BLaER1 treated with 17β-estradiol and CSF1 and Interleukin-3, amounts not matched to agents 10 nM and 100 nM (cell line): ENCODE measurements around the gene MROH7.

Experiments
- H3K27ac ChIP-seq, 11 experiments: shearing (Covaris generic); formaldehyde crosslinking; 2 replicates each; pipeline ENCODE4 v1.8.1; 2022
- H3K27me3 ChIP-seq, 11 experiments: shearing (Covaris generic); formaldehyde crosslinking; 2 replicates each; pipeline ENCODE4 v1.8.1; 2022
- H3K36me3 ChIP-seq, 11 experiments: shearing (Covaris generic); formaldehyde crosslinking; 2 replicates each; pipeline ENCODE4 v1.8.1; 2022
- H3K4me1 ChIP-seq, 10 experiments: shearing (Covaris generic); formaldehyde crosslinking; 2 replicates each; pipeline ENCODE4 v1.8.1; 2022
- H3K4me2 ChIP-seq, 11 experiments: shearing (Covaris generic); formaldehyde crosslinking; 2 replicates each; pipeline ENCODE4 v1.8.1; 2022
- H3K4me3 ChIP-seq, 10 experiments: shearing (Covaris generic); formaldehyde crosslinking; 2 replicates each; pipeline ENCODE4 v1.8.1; 2022
- H3K9ac ChIP-seq, 11 experiments: shearing (Covaris generic); formaldehyde crosslinking; 2 replicates each; pipeline ENCODE4 v1.8.1; 2022
- H3K9me3 ChIP-seq, 11 experiments: shearing (Covaris generic); formaldehyde crosslinking; replicated peaks in 1 of 11; 2 replicates each; pipeline ENCODE4 v1.8.1; 2022
- H4K20me1 ChIP-seq, 11 experiments: shearing (Covaris generic); formaldehyde crosslinking; 2 replicates each; pipeline ENCODE4 v1.8.1; 2022
- Cebpa-rat ChIP-seq, 11 experiments: shearing (Covaris generic); IDR thresholded peaks; 2 replicates each; pipeline ENCODE4 v1.8.1; 2022

The MROH7 gene

GRCh38 chr1:54640361-54640760, 1.2 kb upstream of the MROH7 start:
- no peaks in the 10 kb centered on the region for H3K4me1 ChIP-seq
- H3K36me3 ChIP-seq, result peaks cover 0 to 8% (median 0%) of the 10 kb centered on the region in 11 experiments; a peak in 2 of 22 replicates
- peaks cover 7 to 33% (median 24%) of the 10 kb centered on the region in 11 experiments; a peak in 20 of 22 replicates for H3K9me3 ChIP-seq
- no peaks in the 10 kb centered on the region for H3K27me3 ChIP-seq
- H3K4me2 ChIP-seq, result no peak overlapping the region
- H4K20me1 ChIP-seq, result no peaks in the 10 kb centered on the region
- TF ChIP-seq Cebpa-rat (IDR thresholded peaks at IDR 0.05), result no peak
- no peak overlapping the region for H3K27ac ChIP-seq
- no peak overlapping the region for H3K4me3 ChIP-seq
- no peak overlapping the region for H3K9ac ChIP-seq

GRCh38 chr1:54643736-54644135, 2.1 kb downstream of the MROH7 start:
- Histone ChIP-seq H3K4me2 (no peak overlapping the region), H3K4me3 (no peak overlapping the region)
- TF ChIP-seq Cebpa-rat (IDR thresholded peaks at IDR 0.05), result no peak

GRCh38 chr1:54645806-54646676, 4.5 kb downstream of the MROH7 start:
- Histone ChIP-seq H3K9me3 (peaks cover 7 to 27% (median 18%) of the 10 kb centered on the region in 11 experiments; a peak in 19 of 22 replicates), H4K20me1 (no peaks in the 10 kb centered on the region), H3K9ac (no peak overlapping the region), H3K27ac (no peak overlapping the region), H3K27me3 (no peaks in the 10 kb centered on the region), H3K4me1 (peaks cover 0 to under 1% (median 0%) of the 10 kb centered on the region in 10 experiments; a peak in 1 of 20 replicates), H3K4me3 (no peak overlapping the region), H3K36me3 (no peaks in the 10 kb centered on the region), H3K4me2 (no peak overlapping the region)
- TF ChIP-seq Cebpa-rat (IDR thresholded peaks at IDR 0.05), result no peak

More at GRCh38 chr1:54643736-54644135, 2.1 kb downstream of the MROH7 start:
- H3K9me3 ChIP-seq, result peaks cover 7 to 27% (median 18%) of the 10 kb centered on the region in 11 experiments; a peak in 19 of 22 replicates
- H4K20me1 ChIP-seq, result no peaks in the 10 kb centered on the region
- H3K36me3 ChIP-seq, result no peaks in the 10 kb centered on the region
- no peaks in the 10 kb centered on the region for H3K27me3 ChIP-seq
- no peak overlapping the region for H3K9ac ChIP-seq
- no peak overlapping the region for H3K27ac ChIP-seq
- no peaks in the 10 kb centered on the region for H3K4me1 ChIP-seq

- no peaks in the 10 kb centered on the region for H3K36me3 ChIP-seq
- H3K27me3 ChIP-seq, result no peaks in the 10 kb centered on the region
- H3K9me3 ChIP-seq, result peaks cover 0 to 9% (median 6%) of the 10 kb centered on the region in 11 experiments; a peak in 10 of 22 replicates
- TF ChIP-seq Cebpa-rat (IDR thresholded peaks at IDR 0.05), result no peak
- H3K9ac ChIP-seq, result no peak overlapping the region
- no peak overlapping the region for H3K27ac ChIP-seq
- H3K4me1 ChIP-seq, result peaks cover 0 to 20% (median 0%) of the 10 kb centered on the region in 10 experiments; a peak in 6 of 20 replicates
- H4K20me1 ChIP-seq, result no peaks in the 10 kb centered on the region
- H3K4me3 ChIP-seq, result no peak overlapping the region
- H3K4me2 ChIP-seq, result no peak overlapping the region
Measured at GRCh38 chr1:54649130-54649898, 7.7 kb downstream of the MROH7 start.

GRCh38 chr1:54649921-54650320, 8.3 kb downstream of the MROH7 start:
- no peaks in the 10 kb centered on the region for H3K27me3 ChIP-seq
- H3K9ac ChIP-seq, result no peak overlapping the region
- peaks cover 0 to 3% (median 0%) of the 10 kb centered on the region in 11 experiments; a peak in 4 of 22 replicates for H3K9me3 ChIP-seq
- no peaks in the 10 kb centered on the region for H4K20me1 ChIP-seq
- no peaks in the 10 kb centered on the region for H3K36me3 ChIP-seq
- no peak overlapping the region for H3K4me2 ChIP-seq
- H3K4me3 ChIP-seq, result no peak overlapping the region
- no peak for TF ChIP-seq Cebpa-rat (IDR thresholded peaks at IDR 0.05)
- peaks cover 0 to 20% (median 0%) of the 10 kb centered on the region in 10 experiments; a peak in 6 of 20 replicates for H3K4me1 ChIP-seq
- H3K27ac ChIP-seq, result no peak overlapping the region

- H3K4me3 ChIP-seq, result no peak overlapping the region
- peaks cover 0 to 20% (median 0%) of the 10 kb centered on the region in 10 experiments; a peak in 6 of 20 replicates for H3K4me1 ChIP-seq
- H3K27ac ChIP-seq, result no peak overlapping the region
- H3K27me3 ChIP-seq, result no peaks in the 10 kb centered on the region
- no peaks in the 10 kb centered on the region for H4K20me1 ChIP-seq
- H3K36me3 ChIP-seq, result no peaks in the 10 kb centered on the region
- H3K9ac ChIP-seq, result no peak overlapping the region
- H3K4me2 ChIP-seq, result no peak overlapping the region
- TF ChIP-seq Cebpa-rat (IDR thresholded peaks at IDR 0.05), result no peak
- no peaks in the 10 kb centered on the region for H3K9me3 ChIP-seq
Measured at GRCh38 chr1:54650417-54650816, 8.8 kb downstream of the MROH7 start.

- H3K27ac ChIP-seq, result no peak overlapping the region
- no peaks in the 10 kb centered on the region for H3K9me3 ChIP-seq
- TF ChIP-seq Cebpa-rat (IDR thresholded peaks at IDR 0.05), result no peak
- H3K36me3 ChIP-seq, result no peaks in the 10 kb centered on the region
- peaks cover 0 to 20% (median 0%) of the 10 kb centered on the region in 10 experiments; a peak in 6 of 20 replicates for H3K4me1 ChIP-seq
- H3K4me3 ChIP-seq, result no peak overlapping the region
- H3K9ac ChIP-seq, result no peak overlapping the region
- H3K4me2 ChIP-seq, result peak overlapping the region in 3 of 11 experiments; percentile 4 to 89 (median 78); a peak in 5 of 22 replicates
- no peaks in the 10 kb centered on the region for H4K20me1 ChIP-seq
- no peaks in the 10 kb centered on the region for H3K27me3 ChIP-seq
Measured at GRCh38 chr1:54651608-54652007, 10.0 kb downstream of the MROH7 start.

- no peak overlapping the region for H3K27ac ChIP-seq
- peak overlapping the region in 3 of 11 experiments; percentile 4 to 89 (median 78); a peak in 5 of 22 replicates for H3K4me2 ChIP-seq
- H3K27me3 ChIP-seq, result no peaks in the 10 kb centered on the region
- no peaks in the 10 kb centered on the region for H3K36me3 ChIP-seq
- no peaks in the 10 kb centered on the region for H3K9me3 ChIP-seq
- no peaks in the 10 kb centered on the region for H4K20me1 ChIP-seq
- no peak overlapping the region for H3K4me3 ChIP-seq
- no peak overlapping the region for H3K9ac ChIP-seq
- TF ChIP-seq Cebpa-rat (IDR thresholded peaks at IDR 0.05), result no peak
- peaks cover 0 to 20% (median 0%) of the 10 kb centered on the region in 10 experiments; a peak in 6 of 20 replicates for H3K4me1 ChIP-seq
Measured at GRCh38 chr1:54652168-54652567, 10.6 kb downstream of the MROH7 start.

- Histone ChIP-seq H3K4me2 (peak overlapping the region in 2 of 11 experiments; percentile 78 to 89; a peak in 2 of 22 replicates), H3K4me1 (peaks cover 0 to 20% (median 0%) of the 10 kb centered on the region in 10 experiments; a peak in 6 of 20 replicates), H3K27me3 (no peaks in the 10 kb centered on the region), H4K20me1 (no peaks in the 10 kb centered on the region), H3K9ac (no peak overlapping the region), H3K4me3 (no peak overlapping the region), H3K36me3 (no peaks in the 10 kb centered on the region), H3K9me3 (peaks cover 5 to 9% (median 7%) of the 10 kb centered on the region in 11 experiments), H3K27ac (no peak overlapping the region)
- no peak for TF ChIP-seq Cebpa-rat (IDR thresholded peaks at IDR 0.05)
Measured at GRCh38 chr1:54653036-54653435, 11.4 kb downstream of the MROH7 start.
